Effector CD8-positive, alpha-beta T cell (primary cell): Measurements from ENCODE around the gene ELMO1.

ENCODE experiments used
- DNase-seq: peaks from one replicate; lab custom pipeline; 2025; lab: John Stamatoyannopoulos, UW

Gene ELMO1

DNA sequence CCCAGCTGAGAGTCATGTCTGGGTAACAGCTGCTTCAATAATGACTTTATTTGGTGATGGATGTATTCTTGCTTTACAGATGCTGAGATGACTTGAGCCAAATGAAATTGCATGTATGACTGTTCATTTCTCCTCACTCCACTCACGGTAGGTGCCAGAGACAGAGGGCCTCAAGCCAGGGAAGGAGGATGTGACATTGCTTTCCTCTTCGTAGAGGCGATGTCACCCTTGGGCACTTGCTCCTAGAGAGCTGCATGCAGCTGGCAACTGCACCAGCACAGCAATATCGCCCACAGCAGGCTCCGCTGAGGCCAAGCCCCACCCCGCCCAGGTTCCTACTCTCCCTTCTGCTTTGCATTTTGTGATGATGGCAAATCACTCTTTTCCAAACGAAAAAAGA is 607.8 kb downstream of the ELMO1 start:
- no peak for DNase-seq

DNA sequence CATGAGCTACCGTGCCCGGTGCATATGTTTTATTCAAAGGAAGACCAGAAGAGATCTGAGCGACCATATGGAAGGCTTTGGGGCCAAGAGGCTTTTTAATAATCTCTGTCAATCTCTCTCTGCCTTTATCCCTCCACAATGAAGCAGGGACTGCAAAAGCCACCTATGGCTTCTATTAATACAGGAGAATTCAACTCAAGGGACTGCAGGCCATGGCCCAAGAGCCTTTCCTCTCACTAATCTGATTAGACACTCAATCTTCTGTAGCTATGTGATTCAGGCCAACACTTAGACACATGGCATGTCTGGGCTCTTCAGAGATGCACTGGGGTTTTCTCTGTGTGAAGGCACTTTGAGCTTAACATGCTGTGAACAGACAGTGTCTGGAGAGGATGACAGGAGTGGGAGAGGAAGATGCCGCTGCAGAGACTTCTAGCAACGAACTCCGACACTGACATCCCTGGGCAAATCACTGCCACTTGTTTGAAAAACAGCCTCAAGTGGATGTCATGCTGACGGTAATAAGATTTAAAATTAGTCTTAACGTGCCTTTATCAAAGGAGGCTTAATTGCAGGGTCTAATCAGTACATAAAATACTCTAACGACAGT is 609.9 kb downstream of the ELMO1 start:
- no peak for DNase-seq

DNA sequence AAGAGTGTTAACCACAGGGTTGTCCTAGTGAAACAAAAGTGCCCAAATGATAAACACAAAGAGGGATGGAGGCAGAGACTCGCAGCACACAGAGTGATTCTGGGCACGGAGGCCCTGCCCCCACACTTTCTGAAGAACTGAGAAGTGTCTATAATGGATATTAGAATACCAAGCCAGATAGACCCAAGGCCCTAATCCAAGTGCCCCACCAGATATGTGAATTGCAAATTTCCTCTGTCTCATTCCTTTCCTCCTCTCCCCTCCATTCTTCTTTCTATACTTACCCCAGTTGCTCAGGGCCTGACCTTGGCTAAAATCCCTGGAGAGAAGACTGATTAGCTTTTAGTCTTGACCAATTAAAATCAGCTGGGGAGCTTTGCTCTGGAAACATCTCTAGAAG is 617.6 kb downstream of the ELMO1 start:
- no peak for DNase-seq

DNA sequence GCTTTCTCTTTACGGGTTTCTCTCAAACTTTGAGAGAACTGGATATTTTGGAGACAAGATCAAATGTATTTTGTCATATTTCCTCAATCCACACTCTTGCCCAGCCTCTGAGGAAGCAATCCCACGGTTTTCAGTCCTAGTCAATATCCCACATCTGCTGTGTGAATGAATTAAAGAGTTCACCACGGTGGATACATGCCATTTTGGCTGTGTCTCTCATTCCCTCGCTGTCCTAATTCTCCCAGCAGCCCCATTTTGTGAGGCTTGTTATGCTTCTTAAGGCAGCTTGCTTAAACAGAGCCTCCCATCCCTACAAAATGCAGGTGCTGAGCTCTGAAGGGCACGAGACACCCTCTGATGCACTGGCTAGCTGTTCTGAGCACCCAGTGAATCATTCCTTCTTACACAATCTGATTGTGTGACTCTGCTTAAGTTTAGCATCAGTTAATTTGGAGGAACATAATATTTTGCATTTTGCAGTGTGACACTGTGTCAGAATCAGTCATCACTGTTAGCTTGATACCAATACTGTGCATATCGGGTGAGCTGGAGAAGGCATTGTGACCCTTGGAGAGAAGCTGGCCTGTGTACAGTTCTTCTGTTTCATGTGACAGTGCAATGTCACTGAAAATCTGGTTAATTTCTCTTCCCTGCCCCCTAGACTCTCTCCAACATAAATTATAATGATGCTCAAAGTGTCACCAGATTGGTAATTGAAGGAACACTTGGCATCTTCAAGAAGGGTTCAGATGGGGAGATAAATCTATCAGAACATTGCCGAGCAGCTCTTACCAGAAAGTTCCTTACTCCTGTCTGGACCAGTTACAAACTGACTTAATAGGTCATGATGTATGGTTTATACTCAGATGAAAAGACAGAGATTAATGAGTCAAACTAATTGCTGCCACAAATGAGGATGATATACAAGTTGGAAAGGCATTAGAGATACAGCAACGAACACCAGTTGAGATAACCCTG is 620.6 kb downstream of the ELMO1 start:
- no peak for DNase-seq

DNA sequence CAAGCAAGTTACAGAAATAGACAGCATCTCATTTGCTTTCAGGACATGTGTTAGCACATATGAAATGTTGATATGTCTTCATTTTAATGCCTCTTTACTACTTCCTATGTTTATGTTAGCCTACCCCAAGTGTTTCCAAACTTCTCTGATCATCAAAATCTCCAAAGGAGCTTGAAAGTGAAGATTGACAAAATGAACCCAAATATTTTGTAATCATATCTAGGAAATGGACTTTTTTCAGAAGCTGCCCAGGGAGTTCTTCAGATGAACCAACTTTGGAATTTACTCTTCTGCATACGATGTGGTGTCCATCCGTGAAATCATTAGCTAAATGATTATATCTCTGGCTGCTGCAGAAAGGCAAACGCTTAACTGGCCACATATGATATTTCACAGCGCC is 623.2 kb downstream of the ELMO1 start:
- no peak for DNase-seq

DNA sequence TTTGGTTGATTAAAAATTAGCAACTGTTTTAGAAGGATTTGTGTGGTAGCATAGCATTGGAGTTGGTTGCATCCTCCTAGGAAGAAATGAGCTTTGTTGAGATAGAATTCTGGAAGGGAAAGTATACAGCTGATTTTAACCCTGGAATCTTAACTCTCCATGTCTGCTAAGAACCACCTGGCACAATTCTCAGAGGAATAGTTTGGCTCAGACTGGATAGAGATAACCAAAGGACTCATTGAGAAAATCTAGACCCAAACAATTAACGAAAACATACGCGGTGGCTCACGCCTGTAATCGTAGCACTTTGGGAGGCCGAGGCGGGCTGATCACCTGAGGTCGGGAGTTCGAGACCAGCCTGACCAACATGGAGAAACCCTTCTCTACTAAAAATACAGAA is 625.3 kb downstream of the ELMO1 start:
- no peak for DNase-seq

DNA sequence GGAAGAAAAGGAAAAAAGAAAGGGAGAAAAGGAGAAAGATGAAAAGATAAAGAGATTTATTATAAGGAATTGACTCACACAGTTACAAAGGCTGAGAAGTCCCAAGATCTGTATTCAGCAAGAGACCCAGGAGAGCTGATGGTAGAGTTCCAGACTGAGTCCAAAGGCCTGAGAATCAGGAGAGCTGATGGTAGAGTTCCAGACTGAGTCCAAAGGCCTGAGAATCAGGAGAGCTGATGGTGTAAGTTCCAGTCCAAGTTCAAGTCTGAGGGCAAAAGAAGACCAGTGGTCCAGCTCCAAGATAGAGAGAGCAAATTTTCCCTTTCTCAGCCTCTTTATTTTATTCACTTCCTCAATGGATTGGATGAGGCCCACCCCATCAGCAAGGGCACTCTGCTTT is 627.0 kb downstream of the ELMO1 start:
- DNase-seq, result no peak

DNA sequence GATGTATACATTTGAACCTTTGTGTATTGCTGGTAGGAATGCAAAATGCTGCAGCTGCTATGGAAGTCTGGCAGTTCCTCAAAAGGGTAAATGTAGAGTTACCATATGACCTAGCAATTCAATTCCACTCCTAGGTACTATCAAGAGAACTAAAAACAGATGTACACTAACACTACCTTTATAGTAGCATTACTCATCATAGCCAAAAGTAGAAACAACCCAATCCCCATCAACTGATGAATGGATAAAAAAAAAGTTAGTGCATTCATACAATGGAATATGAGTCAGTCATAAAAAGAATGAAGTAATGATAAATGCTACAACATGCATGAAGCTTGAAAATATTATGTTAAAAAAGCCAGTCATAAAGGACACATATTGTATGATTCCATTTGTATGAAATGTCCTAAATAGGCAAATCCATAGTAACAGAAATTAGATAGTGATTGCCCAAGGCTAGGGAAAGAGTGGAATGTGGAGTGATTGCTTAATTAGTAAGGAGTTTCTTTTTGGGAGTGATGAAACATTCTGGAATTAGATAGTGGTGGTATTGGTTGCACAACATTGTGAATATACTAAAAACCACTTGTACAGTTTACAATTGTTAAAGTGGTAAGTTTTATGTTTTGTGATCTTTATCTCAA is 628.0 kb downstream of the ELMO1 start:
- DNase-seq, result no peak

DNA sequence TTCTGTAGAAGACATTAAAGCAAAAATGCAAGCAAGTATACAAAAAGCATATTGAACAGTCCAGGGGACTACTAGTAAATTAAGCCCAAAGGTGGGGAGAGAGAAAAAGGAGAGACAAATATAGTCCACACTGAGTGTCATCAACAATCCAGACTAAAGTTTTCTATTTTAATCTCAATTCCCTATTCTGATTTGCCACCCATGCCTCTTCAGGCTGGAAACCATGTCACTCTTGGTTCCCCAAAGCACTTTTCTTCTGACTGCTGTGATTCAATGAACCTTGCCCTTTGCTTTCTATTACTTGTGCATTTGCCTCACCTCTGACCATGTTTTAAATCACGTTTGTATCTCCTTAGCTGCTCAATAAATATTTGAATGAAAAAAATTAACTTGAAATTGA is 629.0 kb downstream of the ELMO1 start:
- DNase-seq, result no peak

DNA sequence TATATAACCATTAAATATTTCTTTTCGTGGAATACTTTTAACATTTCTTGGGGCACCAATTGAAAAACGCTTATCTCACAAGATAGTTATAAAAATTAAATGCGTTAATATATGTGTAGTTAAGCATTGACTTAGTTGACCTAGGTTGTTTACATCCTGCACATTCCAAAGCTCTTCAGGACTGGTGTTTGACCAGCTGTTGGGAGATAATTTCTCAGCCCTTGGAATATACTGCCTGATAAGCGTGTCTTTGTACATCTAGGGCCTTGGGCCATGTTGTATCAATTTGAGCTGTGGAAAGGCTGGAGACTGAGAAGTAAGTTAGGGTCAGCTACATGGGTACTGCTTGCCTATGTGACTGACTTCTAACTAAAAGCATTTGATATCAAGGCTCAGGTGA is 634.4 kb downstream of the ELMO1 start:
- DNase-seq, result no peak

DNA sequence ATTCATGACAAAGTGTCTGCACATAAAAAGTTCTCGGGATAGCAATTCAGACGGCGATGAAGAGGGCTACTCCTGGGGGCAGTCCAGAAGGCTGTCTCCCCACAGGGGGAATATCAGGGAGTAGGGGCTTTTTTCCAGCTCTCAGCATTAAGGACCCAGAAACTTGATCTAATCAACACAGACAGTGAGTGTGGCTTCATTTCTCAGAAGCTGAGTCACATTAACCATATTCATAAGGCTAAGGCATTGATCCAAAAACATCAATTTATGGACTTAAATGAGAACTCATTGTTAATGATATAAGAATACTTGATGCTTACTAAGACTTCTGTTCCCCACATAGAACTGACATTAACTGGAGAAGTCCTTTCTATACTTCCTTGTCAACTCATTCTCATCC is 636.9 kb downstream of the ELMO1 start:
- no peak for DNase-seq

DNA sequence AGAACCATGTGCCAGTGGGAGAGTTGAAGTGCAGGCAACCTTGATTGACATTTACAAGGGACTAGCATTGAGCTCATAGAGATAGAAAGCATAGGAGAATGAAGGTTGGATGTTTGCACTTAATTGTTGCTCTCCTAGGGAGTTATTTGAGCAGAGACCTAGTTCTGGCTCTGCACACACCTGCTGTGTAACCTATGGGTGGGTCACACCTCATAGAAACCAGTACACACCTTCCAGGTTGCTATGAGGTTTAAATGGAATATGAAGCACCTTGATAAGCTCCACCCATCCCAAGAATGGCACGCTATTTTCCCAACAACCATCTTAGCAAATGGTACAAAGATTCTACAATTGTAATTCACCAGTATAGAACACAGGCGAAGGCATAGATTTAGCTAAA is 638.2 kb downstream of the ELMO1 start:
- DNase-seq, result no peak

DNA sequence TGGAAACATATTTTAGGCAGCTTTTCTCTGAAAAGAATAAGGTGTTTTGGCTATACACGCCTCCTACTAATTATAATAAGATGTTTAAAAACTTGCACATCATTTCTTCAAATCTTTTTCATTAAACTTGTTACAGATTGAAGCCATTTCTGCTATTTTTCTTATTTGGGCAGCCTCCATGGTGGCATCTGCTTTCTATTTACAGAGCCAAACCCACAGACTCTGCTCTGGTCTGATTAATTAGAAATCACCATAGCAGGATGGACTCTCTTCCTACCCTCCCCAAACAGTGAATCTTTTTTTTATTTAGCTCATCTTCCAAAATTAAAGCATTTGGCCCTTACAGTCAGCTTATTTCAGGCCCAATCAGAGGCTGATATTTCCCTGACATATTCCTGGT is 638.6 kb downstream of the ELMO1 start:
- DNase-seq, result no peak

DNA sequence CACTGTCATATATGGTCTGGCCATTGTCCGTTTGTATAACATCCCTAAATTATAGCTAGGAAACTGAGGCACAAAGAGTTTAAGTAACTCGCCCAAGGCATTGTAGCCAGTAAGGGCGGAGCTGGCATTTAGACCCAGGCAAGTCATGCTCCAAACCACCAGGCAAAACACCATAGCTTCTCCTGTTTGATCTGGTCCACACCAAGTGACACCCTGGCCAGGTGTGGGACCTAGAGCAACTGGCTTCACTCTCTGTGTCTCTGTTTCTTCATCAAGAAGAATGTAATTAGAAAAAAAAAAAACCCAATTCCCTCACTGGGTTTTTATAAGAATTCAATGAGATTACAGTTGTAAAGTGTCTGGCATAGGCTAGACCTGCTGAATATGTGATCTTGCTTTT is 639.2 kb downstream of the ELMO1 start:
- DNase-seq, result no peak

DNA sequence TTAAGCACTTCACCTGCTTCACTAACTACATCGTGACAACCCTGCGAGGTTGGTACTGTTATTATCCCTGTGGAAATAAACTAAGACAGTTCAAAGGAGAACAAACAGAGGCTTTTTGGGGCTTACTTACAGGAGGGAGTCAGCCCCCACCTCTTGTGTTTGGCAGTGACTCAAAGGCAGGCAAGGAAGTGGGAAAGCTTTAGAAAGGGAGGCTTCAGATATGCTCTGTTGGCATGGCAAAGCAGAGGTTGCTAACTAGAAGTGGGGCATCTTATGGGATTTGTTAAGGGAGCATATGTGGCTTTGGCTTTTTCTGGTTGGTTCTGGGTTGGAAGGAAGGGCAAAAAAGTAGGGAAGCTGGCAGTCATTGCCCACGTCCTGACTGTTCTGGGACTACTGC is 639.6 kb downstream of the ELMO1 start:
- no peak for DNase-seq

DNA sequence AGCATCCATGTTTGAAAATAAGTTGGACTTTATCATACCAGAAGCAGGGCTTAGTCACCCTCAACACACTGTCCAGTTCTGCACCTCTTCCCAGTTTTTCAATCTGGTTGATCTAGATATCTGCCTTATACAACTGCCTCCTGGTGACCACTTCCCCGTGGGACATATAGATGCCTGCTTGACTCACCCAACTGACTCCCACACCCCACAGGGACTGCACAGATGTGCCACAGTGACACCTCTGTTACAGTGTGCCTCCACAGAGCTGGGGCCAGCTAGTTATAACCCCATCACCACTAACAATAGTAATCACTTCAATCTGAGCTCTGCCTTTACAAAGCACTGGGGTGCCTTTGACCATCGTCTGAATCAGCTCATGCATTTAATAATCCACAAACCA is 641.8 kb downstream of the ELMO1 start:
- DNase-seq, result no peak
